ENCODE data around the gene TMEM135.
A peak's percentile ranks its signal among the peaks of the same experiment; 100 is the strongest.
"Not testable (repeated sequence)": the region's sequence is repeated elsewhere in the genome, so short reads cannot be mapped to it uniquely, and the experiment has no call there.

Gene TMEM135

GRCh38 chr11:87097582-87097981 is 59.8 kb downstream of the TMEM135 start:
- H3K36me3 ChIP-seq (ENCODE audit: control insufficient read depth in 5 of 5, insufficient read depth in 5 of 5, low read length in 5 of 5): peaks cover 3 to 26% (median 18%) of the 10 kb centered on the region in 5 donors
- H3K4me1 ChIP-seq (ENCODE audit: control insufficient read depth in 5 of 5, insufficient read depth in 5 of 5, low read length in 5 of 5): peaks cover 0 to 6% (median 0%) of the 10 kb centered on the region in 5 donors
- H3K27me3 ChIP-seq (ENCODE audit: control insufficient read depth in 5 of 5, insufficient read depth in 4 of 5, low read length in 5 of 5): no peaks in the 10 kb centered on the region
- peaks cover 0 to 4% (median 0%) of the 10 kb centered on the region in 5 donors for H3K9me3 ChIP-seq (ENCODE audit: control insufficient read depth in 5 of 5, low read length in 5 of 5)
- no peak overlapping the region for H3K9ac ChIP-seq (ENCODE audit: low read length in 5 of 5)
- H3K27ac ChIP-seq (ENCODE audit: low read depth, low read length): no peak overlapping the region
- no peak overlapping the region for H3K4me3 ChIP-seq (ENCODE audit: low read depth in 1 of 5, low read length in 5 of 5)

- no peaks in the 10 kb centered on the region for H3K9me3 ChIP-seq (ENCODE audit: control insufficient read depth in 5 of 5, low read length in 5 of 5)
- H3K4me1 ChIP-seq (ENCODE audit: control insufficient read depth in 5 of 5, insufficient read depth in 5 of 5, low read length in 5 of 5): peaks cover 0 to 6% (median 0%) of the 10 kb centered on the region in 5 donors
- H3K4me3 ChIP-seq (ENCODE audit: low read depth in 1 of 5, low read length in 5 of 5): no peak overlapping the region
- no peak overlapping the region for H3K27ac ChIP-seq (ENCODE audit: low read depth, low read length)
- peaks cover 0 to 18% (median 4%) of the 10 kb centered on the region in 5 donors for H3K36me3 ChIP-seq (ENCODE audit: control insufficient read depth in 5 of 5, insufficient read depth in 5 of 5, low read length in 5 of 5)
- no peak overlapping the region for H3K9ac ChIP-seq (ENCODE audit: low read length in 5 of 5)
- no peaks in the 10 kb centered on the region for H3K27me3 ChIP-seq (ENCODE audit: control insufficient read depth in 5 of 5, insufficient read depth in 4 of 5, low read length in 5 of 5)
Measured at GRCh38 chr11:87101956-87102580, 64.3 kb downstream of the TMEM135 start.

GRCh38 chr11:87105826-87106225 is 68.1 kb downstream of the TMEM135 start:
- H3K9ac ChIP-seq (ENCODE audit: low read length in 5 of 5); H3K4me1 ChIP-seq (ENCODE audit: control insufficient read depth in 5 of 5, insufficient read depth in 5 of 5, low read length in 5 of 5); H3K9me3 ChIP-seq (ENCODE audit: control insufficient read depth in 5 of 5, low read length in 5 of 5); H3K27ac ChIP-seq (ENCODE audit: low read depth, low read length); H3K4me3 ChIP-seq (ENCODE audit: low read depth in 1 of 5, low read length in 5 of 5); H3K27me3 ChIP-seq (ENCODE audit: control insufficient read depth in 5 of 5, insufficient read depth in 4 of 5, low read length in 5 of 5): not testable (repeated sequence)
- peaks cover 0 to 12% (median 3%) of the 10 kb centered on the region in 5 donors for H3K36me3 ChIP-seq (ENCODE audit: control insufficient read depth in 5 of 5, insufficient read depth in 5 of 5, low read length in 5 of 5)

- not testable (repeated sequence) for H3K4me1 ChIP-seq (ENCODE audit: control insufficient read depth in 5 of 5, insufficient read depth in 5 of 5, low read length in 5 of 5)
Measured at GRCh38 chr11:87107379-87107778, 69.6 kb downstream of the TMEM135 start.

GRCh38 chr11:87110443-87111131 is 72.9 kb downstream of the TMEM135 start:
- Histone ChIP-seq H3K4me3 (ENCODE audit: low read depth in 1 of 5, low read length in 5 of 5) (no peak overlapping the region), H3K36me3 (ENCODE audit: control insufficient read depth in 5 of 5, insufficient read depth in 5 of 5, low read length in 5 of 5) (no peaks in the 10 kb centered on the region), H3K4me1 (ENCODE audit: control insufficient read depth in 5 of 5, insufficient read depth in 5 of 5, low read length in 5 of 5) (peaks cover 0 to 9% (median 5%) of the 10 kb centered on the region in 5 donors), H3K9ac (ENCODE audit: low read length in 5 of 5) (no peak overlapping the region), H3K27ac (ENCODE audit: low read depth, low read length) (no peak overlapping the region), H3K27me3 (ENCODE audit: control insufficient read depth in 5 of 5, insufficient read depth in 4 of 5, low read length in 5 of 5) (no peaks in the 10 kb centered on the region), H3K9me3 (ENCODE audit: control insufficient read depth in 5 of 5, low read length in 5 of 5) (no peaks in the 10 kb centered on the region)

More at GRCh38 chr11:87107379-87107778, 69.6 kb downstream of the TMEM135 start:
- H3K36me3 ChIP-seq (ENCODE audit: control insufficient read depth in 5 of 5, insufficient read depth in 5 of 5, low read length in 5 of 5); H3K27ac ChIP-seq (ENCODE audit: low read depth, low read length); H3K27me3 ChIP-seq (ENCODE audit: control insufficient read depth in 5 of 5, insufficient read depth in 4 of 5, low read length in 5 of 5); H3K9me3 ChIP-seq (ENCODE audit: control insufficient read depth in 5 of 5, low read length in 5 of 5); H3K9ac ChIP-seq (ENCODE audit: low read length in 5 of 5); H3K4me3 ChIP-seq (ENCODE audit: low read depth in 1 of 5, low read length in 5 of 5): not testable (repeated sequence)

- no peak overlapping the region for H3K4me3 ChIP-seq (ENCODE audit: low read depth in 1 of 5, low read length in 5 of 5)
- H3K27ac ChIP-seq (ENCODE audit: low read depth, low read length): peak overlapping the region; percentile 15
- H3K9ac ChIP-seq (ENCODE audit: low read length in 5 of 5): no peak overlapping the region
Measured at GRCh38 chr11:87114093-87114492, 76.4 kb downstream of the TMEM135 start.

GRCh38 chr11:87116185-87116584 is 78.5 kb downstream of the TMEM135 start:
- Histone ChIP-seq H3K36me3 (ENCODE audit: control insufficient read depth in 5 of 5, insufficient read depth in 5 of 5, low read length in 5 of 5) (no peaks in the 10 kb centered on the region), H3K4me3 (ENCODE audit: low read depth in 1 of 5, low read length in 5 of 5) (no peak overlapping the region), H3K9me3 (ENCODE audit: control insufficient read depth in 5 of 5, low read length in 5 of 5) (no peaks in the 10 kb centered on the region), H3K27me3 (ENCODE audit: control insufficient read depth in 5 of 5, insufficient read depth in 4 of 5, low read length in 5 of 5) (no peaks in the 10 kb centered on the region), H3K4me1 (ENCODE audit: control insufficient read depth in 5 of 5, insufficient read depth in 5 of 5, low read length in 5 of 5) (peaks cover 0 to 9% (median 5%) of the 10 kb centered on the region in 5 donors), H3K27ac (ENCODE audit: low read depth, low read length) (no peak overlapping the region), H3K9ac (ENCODE audit: low read length in 5 of 5) (no peak overlapping the region)

More at GRCh38 chr11:87114093-87114492, 76.4 kb downstream of the TMEM135 start:
- Histone ChIP-seq H3K27me3 (ENCODE audit: control insufficient read depth in 5 of 5, insufficient read depth in 4 of 5, low read length in 5 of 5) (no peaks in the 10 kb centered on the region), H3K4me1 (ENCODE audit: control insufficient read depth in 5 of 5, insufficient read depth in 5 of 5, low read length in 5 of 5) (peaks cover 0 to 9% (median 5%) of the 10 kb centered on the region in 5 donors), H3K36me3 (ENCODE audit: control insufficient read depth in 5 of 5, insufficient read depth in 5 of 5, low read length in 5 of 5) (no peaks in the 10 kb centered on the region), H3K9me3 (ENCODE audit: control insufficient read depth in 5 of 5, low read length in 5 of 5) (no peaks in the 10 kb centered on the region)

- H3K9ac ChIP-seq (ENCODE audit: low read length in 5 of 5): no peak overlapping the region
- H3K27ac ChIP-seq (ENCODE audit: low read depth, low read length): no peak overlapping the region
- no peak overlapping the region for H3K4me3 ChIP-seq (ENCODE audit: low read depth in 1 of 5, low read length in 5 of 5)
- no peaks in the 10 kb centered on the region for H3K9me3 ChIP-seq (ENCODE audit: control insufficient read depth in 5 of 5, low read length in 5 of 5)
- H3K36me3 ChIP-seq (ENCODE audit: control insufficient read depth in 5 of 5, insufficient read depth in 5 of 5, low read length in 5 of 5): no peaks in the 10 kb centered on the region
- no peaks in the 10 kb centered on the region for H3K27me3 ChIP-seq (ENCODE audit: control insufficient read depth in 5 of 5, insufficient read depth in 4 of 5, low read length in 5 of 5)
- peaks cover 0 to 9% (median 7%) of the 10 kb centered on the region in 5 donors for H3K4me1 ChIP-seq (ENCODE audit: control insufficient read depth in 5 of 5, insufficient read depth in 5 of 5, low read length in 5 of 5)
Measured at GRCh38 chr11:87120937-87121336, 83.2 kb downstream of the TMEM135 start.

- Histone ChIP-seq H3K27ac (ENCODE audit: low read depth, low read length) (no peak overlapping the region), H3K4me1 (ENCODE audit: control insufficient read depth in 5 of 5, insufficient read depth in 5 of 5, low read length in 5 of 5) (peaks cover 0 to 9% (median 7%) of the 10 kb centered on the region in 5 donors), H3K4me3 (ENCODE audit: low read depth in 1 of 5, low read length in 5 of 5) (no peak overlapping the region), H3K27me3 (ENCODE audit: control insufficient read depth in 5 of 5, insufficient read depth in 4 of 5, low read length in 5 of 5) (no peaks in the 10 kb centered on the region), H3K9me3 (ENCODE audit: control insufficient read depth in 5 of 5, low read length in 5 of 5) (no peaks in the 10 kb centered on the region), H3K9ac (ENCODE audit: low read length in 5 of 5) (no peak overlapping the region), H3K36me3 (ENCODE audit: control insufficient read depth in 5 of 5, insufficient read depth in 5 of 5, low read length in 5 of 5) (no peaks in the 10 kb centered on the region)
Measured at GRCh38 chr11:87122852-87123251, 85.1 kb downstream of the TMEM135 start.

GRCh38 chr11:87125257-87125656 is 87.5 kb downstream of the TMEM135 start:
- Histone ChIP-seq H3K9ac (ENCODE audit: low read length in 5 of 5) (no peak overlapping the region), H3K27ac (ENCODE audit: low read depth, low read length) (peak overlapping the region; percentile 22), H3K27me3 (ENCODE audit: control insufficient read depth in 5 of 5, insufficient read depth in 4 of 5, low read length in 5 of 5) (no peaks in the 10 kb centered on the region), H3K4me1 (ENCODE audit: control insufficient read depth in 5 of 5, insufficient read depth in 5 of 5, low read length in 5 of 5) (peaks cover 0 to 9% (median 6%) of the 10 kb centered on the region in 5 donors), H3K36me3 (ENCODE audit: control insufficient read depth in 5 of 5, insufficient read depth in 5 of 5, low read length in 5 of 5) (no peaks in the 10 kb centered on the region), H3K4me3 (ENCODE audit: low read depth in 1 of 5, low read length in 5 of 5) (no peak overlapping the region), H3K9me3 (ENCODE audit: control insufficient read depth in 5 of 5, low read length in 5 of 5) (no peaks in the 10 kb centered on the region)
